Memory B cell (primary cell): ENCODE results near the gene PTPRD.
"Not testable (repeated sequence)": the region's sequence is repeated elsewhere in the genome, so short reads cannot be mapped to it uniquely, and the experiment has no call there.

Experiments used
- ATAC-seq: fragments of 150-1000 bp; cut with Tn5 transposase; 2 replicates; pipeline ENCODE4 v1.10.0; 2021; ENCODE audit warnings: low read depth, mild to moderate bottlenecking, moderate library complexity
- DNase-seq, 2 donors: peaks; one replicate each; pipeline ENCODE4 v3.0.0; 2022; ENCODE audit warnings: low spot score in 2 of 2
- H3K27ac Mint-ChIP-seq: one replicate; pipeline ENCODE4 v1.8.0; 2022; ENCODE audit warnings: mild to moderate bottlenecking, moderate library complexity, mixed read lengths
- H3K27me3 Mint-ChIP-seq: one replicate; pipeline ENCODE4 v1.8.0; 2022; ENCODE audit warnings: mixed read lengths
- H3K36me3 Mint-ChIP-seq: one replicate; pipeline ENCODE4 v1.8.0; 2022; ENCODE audit warnings: mild to moderate bottlenecking, mixed read lengths
- H3K4me1 Mint-ChIP-seq: one replicate; pipeline ENCODE4 v1.8.0; 2022; ENCODE audit warnings: mixed read lengths
- H3K4me3 Mint-ChIP-seq: one replicate; pipeline ENCODE4 v1.8.0; 2022; ENCODE audit warnings: mild to moderate bottlenecking, moderate library complexity, mixed read lengths
- H3K9me3 Mint-ChIP-seq: one replicate; pipeline ENCODE4 v1.8.0; 2022; ENCODE audit warnings: mixed read lengths

Gene PTPRD

GRCh38 chr9:10562581-10563343 lies 50.0 kb downstream of the PTPRD start:
- H3K27me3 Mint-ChIP-seq: no peaks in the 10 kb centered on the region
- no peaks in the 10 kb centered on the region for H3K4me1 Mint-ChIP-seq
- peaks cover 4% of the 10 kb centered on the region for H3K9me3 Mint-ChIP-seq
- no peaks in the 10 kb centered on the region for H3K36me3 Mint-ChIP-seq
- no peak overlapping the region for H3K27ac Mint-ChIP-seq
- no peak for DNase-seq
- no peak overlapping the region for H3K4me3 Mint-ChIP-seq
- no peak for ATAC-seq

DNA sequence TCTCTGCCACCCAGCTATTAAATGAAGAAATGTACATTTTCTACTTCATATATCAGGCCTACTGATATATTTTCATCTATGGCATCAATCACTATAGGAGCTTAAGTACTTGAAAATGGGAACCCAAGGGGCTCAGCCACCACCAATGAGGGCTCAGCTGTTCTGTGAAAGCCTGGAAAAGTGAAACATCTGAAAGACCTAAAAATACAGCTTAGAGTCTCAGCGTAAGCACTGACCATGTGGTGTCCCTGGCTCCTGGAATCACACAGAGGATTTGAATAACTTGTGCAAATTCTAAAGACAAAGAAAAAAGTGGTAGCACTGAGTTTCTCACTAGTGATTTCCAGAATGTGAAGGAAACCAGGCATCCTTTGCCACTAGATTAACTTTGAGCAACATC lies 64.5 kb downstream of the PTPRD start:
- Mint-ChIP-seq H3K9me3 (peaks cover 1% of the 10 kb centered on the region), H3K4me3 (no peak overlapping the region)
- no peak for DNase-seq

GRCh38 chr9:10538073-10538472 lies 74.7 kb downstream of the PTPRD start:
- Mint-ChIP-seq H3K27me3 (no peaks in the 10 kb centered on the region), H3K27ac (no peak overlapping the region), H3K36me3 (no peaks in the 10 kb centered on the region), H3K4me3 (no peak overlapping the region), H3K9me3 (no peaks in the 10 kb centered on the region), H3K4me1 (no peaks in the 10 kb centered on the region)
- no peak for ATAC-seq
- no peak for DNase-seq

More for the DNA sequence above, 64.5 kb downstream of the PTPRD start:
- Mint-ChIP-seq H3K36me3 (no peaks in the 10 kb centered on the region), H3K4me1 (no peaks in the 10 kb centered on the region), H3K27ac (no peak overlapping the region), H3K27me3 (no peaks in the 10 kb centered on the region)
- no peak for ATAC-seq

DNA sequence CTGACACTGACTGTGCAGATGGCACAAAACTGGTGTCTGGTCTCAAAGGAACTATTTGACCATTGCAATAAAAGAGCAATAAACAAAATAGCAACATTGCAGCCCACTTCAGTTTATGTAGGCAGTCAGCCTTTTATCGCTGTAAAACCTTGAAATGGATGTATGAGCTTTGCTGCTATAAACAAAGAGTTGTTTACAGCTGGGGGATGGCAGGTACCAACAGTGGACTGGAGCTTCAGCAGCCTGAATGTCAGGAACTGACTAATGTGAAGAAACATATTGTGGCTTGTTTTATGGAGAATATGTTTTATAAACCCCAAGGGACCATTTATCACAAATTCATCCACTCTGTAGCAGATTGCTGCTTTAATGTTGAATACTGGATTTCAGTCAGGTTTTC lies 78.0 kb downstream of the PTPRD start:
- DNase-seq: no peak
- H3K9me3 Mint-ChIP-seq: peaks cover 1% of the 10 kb centered on the region
- H3K27ac Mint-ChIP-seq: no peak overlapping the region
- H3K27me3 Mint-ChIP-seq: no peaks in the 10 kb centered on the region
- H3K4me1 Mint-ChIP-seq: no peaks in the 10 kb centered on the region
- no peaks in the 10 kb centered on the region for H3K36me3 Mint-ChIP-seq
- H3K4me3 Mint-ChIP-seq: no peak overlapping the region
- ATAC-seq: no peak

DNA sequence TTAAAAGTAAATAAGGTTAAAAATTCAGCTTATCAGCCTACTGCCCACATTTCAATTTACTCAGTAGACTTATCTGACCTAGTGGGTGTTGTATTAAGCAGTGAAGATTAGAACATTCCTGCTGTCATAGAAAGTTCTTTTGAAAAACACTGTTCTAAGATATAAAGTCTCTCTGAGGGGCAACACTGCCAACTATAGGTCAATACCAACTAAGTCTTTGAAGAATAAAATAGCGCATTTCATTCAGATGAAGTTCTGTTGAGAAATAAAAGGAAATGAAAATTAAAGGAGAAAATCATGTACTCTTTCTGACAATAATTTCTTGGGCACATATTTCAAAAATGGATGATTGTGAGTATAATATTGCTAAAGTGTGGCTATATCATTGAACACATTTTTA lies 86.8 kb downstream of the PTPRD start:
- DNase-seq (no peak), ATAC-seq (no peak)
- Mint-ChIP-seq H3K9me3 (peaks cover 2% of the 10 kb centered on the region), H3K36me3 (no peaks in the 10 kb centered on the region), H3K27me3 (no peaks in the 10 kb centered on the region), H3K4me3 (no peak overlapping the region), H3K4me1 (no peaks in the 10 kb centered on the region), H3K27ac (no peak overlapping the region)

DNA sequence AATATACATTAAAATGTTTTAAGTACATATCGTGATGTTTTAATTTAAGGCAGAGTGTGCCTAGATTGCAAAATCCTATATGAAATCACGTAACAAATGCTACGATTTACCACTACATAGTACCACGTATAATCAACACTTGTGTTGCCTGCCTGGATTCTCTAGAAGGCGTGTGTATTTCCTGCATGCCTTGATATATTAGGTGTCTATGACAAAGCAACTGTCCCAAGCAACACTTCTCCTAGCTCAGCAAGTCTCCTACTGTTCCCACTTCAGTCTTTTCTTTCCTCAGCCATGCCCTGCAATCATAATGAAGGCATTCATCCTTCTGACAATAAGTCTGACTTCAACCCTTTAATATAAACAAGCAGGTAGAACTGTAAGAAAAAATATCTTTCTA lies 89.6 kb downstream of the PTPRD start:
- ATAC-seq (no peak), DNase-seq (no peak)
- Mint-ChIP-seq H3K36me3 (no peaks in the 10 kb centered on the region), H3K9me3 (no peaks in the 10 kb centered on the region), H3K27me3 (no peaks in the 10 kb centered on the region), H3K27ac (no peak overlapping the region), H3K4me3 (no peak overlapping the region), H3K4me1 (no peaks in the 10 kb centered on the region)

- H3K36me3 Mint-ChIP-seq: no peaks in the 10 kb centered on the region
- H3K4me1 Mint-ChIP-seq: no peaks in the 10 kb centered on the region
- H3K27me3 Mint-ChIP-seq: no peaks in the 10 kb centered on the region
- H3K9me3 Mint-ChIP-seq: peaks cover 8% of the 10 kb centered on the region
- DNase-seq: no peak
- no peak overlapping the region for H3K4me3 Mint-ChIP-seq
- H3K27ac Mint-ChIP-seq: no peak overlapping the region
- no peak for ATAC-seq
Observed at GRCh38 chr9:10512144-10512543, 100.7 kb downstream of the PTPRD start.

DNA sequence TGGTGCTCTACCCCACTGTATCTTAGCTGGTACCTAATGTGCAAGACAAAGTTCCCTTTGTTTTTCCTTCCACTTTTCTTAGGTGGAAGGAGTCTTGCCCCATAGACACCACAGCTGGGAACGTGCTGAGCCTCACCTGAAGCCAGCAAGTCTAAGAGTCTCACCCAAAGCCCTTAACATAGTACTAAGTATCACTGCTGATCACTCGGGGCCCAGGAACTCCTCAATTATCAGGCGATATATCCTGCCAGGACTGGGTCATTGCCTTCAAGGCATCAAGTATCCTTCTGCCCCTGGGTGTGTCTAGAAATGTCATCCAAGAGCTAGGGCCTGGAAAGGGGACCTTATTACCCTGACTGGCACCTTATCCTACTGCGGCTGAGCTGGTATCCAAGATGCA lies 123.9 kb downstream of the PTPRD start:
- Mint-ChIP-seq H3K36me3 (no peaks in the 10 kb centered on the region), H3K9me3 (peaks cover 3% of the 10 kb centered on the region), H3K4me1 (no peaks in the 10 kb centered on the region), H3K4me3 (no peak overlapping the region), H3K27ac (no peak overlapping the region), H3K27me3 (no peaks in the 10 kb centered on the region)
- no peak for DNase-seq
- no peak for ATAC-seq

DNA sequence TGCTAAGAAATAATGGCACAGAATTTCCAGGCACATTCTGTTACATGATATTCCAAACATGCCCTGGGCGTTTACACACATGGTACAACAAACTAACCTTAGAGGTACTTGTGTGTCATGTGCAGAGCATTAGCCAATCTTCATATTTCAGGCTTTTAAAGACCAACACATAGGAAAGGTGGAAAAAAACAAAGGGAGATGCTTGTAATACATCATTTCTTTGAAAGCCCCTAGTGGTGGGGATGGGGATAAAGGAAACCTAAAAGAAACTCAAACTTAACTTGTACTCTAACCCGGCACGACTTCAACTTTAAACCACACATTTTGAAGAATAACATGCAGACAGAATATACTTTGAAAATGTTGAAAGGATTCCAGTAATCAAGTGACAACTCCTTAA lies 133.6 kb downstream of the PTPRD start:
- H3K27ac Mint-ChIP-seq: no peak overlapping the region
- H3K4me3 Mint-ChIP-seq: no peak overlapping the region
- H3K36me3 Mint-ChIP-seq: no peaks in the 10 kb centered on the region
- H3K4me1 Mint-ChIP-seq: no peaks in the 10 kb centered on the region
- peaks cover 9% of the 10 kb centered on the region for H3K9me3 Mint-ChIP-seq
- DNase-seq (no peak), ATAC-seq (no peak)
- no peaks in the 10 kb centered on the region for H3K27me3 Mint-ChIP-seq

GRCh38 chr9:10449201-10449617 lies 163.6 kb downstream of the PTPRD start:
- H3K4me1 Mint-ChIP-seq, H3K27ac Mint-ChIP-seq, H3K36me3 Mint-ChIP-seq, ATAC-seq, DNase-seq, H3K4me3 Mint-ChIP-seq, H3K27me3 Mint-ChIP-seq: not testable (repeated sequence)
- H3K9me3 Mint-ChIP-seq: peaks cover 11% of the 10 kb centered on the region

DNA sequence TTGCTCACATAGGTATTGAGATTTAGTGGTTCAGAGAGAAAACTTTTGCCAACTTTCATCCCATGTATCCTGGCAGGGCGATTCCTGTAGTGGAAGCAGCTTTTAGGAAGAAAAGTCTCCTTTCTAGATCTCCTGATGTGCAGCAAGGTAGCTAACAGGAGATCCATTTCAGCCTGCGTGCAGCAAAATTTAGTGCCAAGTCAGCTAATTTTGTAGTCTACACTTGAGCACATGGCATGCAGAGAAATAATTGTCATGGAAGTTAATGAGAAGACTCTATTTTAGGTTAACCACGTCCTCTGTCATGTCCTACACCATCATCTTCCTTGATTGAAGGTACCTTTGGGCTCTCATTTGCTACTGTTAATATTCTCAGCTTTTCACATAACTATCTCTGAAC lies 165.8 kb downstream of the PTPRD start:
- Mint-ChIP-seq H3K27ac (no peak overlapping the region), H3K9me3 (peaks cover 6% of the 10 kb centered on the region), H3K27me3 (no peaks in the 10 kb centered on the region), H3K4me1 (no peaks in the 10 kb centered on the region), H3K4me3 (no peak overlapping the region), H3K36me3 (no peaks in the 10 kb centered on the region)
- no peak for ATAC-seq
- DNase-seq: no peak

DNA sequence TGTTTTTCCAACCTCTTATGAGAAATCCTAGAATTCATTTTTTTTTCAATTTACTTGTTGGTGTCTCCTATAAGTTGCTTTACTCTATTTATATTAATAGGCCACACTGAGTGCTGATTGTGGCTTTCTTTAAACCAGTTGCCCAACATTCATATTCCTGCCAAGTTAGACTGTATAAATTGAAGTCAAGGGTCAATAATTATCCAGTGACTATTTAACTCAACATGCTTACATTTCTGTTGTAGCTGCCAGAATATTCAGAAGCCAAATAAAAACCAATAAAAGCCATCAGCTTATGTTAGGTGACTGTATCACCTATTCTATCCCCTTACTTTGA lies 169.0 kb downstream of the PTPRD start:
- no peaks in the 10 kb centered on the region for H3K4me1 Mint-ChIP-seq
- H3K27me3 Mint-ChIP-seq: no peaks in the 10 kb centered on the region
- no peaks in the 10 kb centered on the region for H3K36me3 Mint-ChIP-seq
- DNase-seq (no peak), ATAC-seq (no peak)
- H3K27ac Mint-ChIP-seq: no peak overlapping the region
- peaks cover 6% of the 10 kb centered on the region for H3K9me3 Mint-ChIP-seq
- H3K4me3 Mint-ChIP-seq: no peak overlapping the region

DNA sequence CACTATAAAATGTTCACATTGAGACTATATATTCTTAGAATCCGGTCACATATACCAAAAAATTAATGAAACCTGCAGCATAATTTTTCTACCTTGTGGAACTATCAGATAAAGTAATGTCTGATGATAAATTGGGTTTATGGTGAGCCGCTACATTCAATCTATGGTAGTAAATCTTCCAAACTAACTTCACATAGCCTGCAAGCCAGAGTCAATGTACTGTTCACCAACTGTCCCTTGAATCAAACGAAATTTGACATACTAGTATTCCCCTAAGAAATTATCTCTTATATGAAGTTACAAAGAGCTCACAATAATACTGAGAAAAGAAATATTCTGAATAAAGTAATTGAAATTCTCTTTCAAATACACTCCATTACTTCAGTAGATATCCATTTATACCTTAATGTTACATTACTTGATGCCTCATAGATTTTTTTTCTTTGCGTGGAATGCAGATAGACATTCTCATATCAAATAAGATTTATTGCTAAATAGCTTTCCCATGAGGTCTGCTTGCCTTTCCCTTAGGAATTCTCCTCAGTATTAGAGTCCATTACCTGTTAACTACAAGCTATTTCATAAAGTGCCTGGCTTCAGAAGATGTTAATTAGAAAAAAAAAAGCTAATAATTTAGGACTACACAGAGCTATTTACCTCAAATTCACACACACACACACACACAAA lies 169.5 kb downstream of the PTPRD start:
- Mint-ChIP-seq H3K4me1 (no peaks in the 10 kb centered on the region), H3K4me3 (no peak overlapping the region), H3K27ac (no peak overlapping the region), H3K36me3 (no peaks in the 10 kb centered on the region), H3K9me3 (peaks cover 6% of the 10 kb centered on the region), H3K27me3 (no peaks in the 10 kb centered on the region)
- ATAC-seq (no peak), DNase-seq (no peak)

- no peaks in the 10 kb centered on the region for H3K4me1 Mint-ChIP-seq
- H3K27ac Mint-ChIP-seq: no peak overlapping the region
- H3K27me3 Mint-ChIP-seq: no peaks in the 10 kb centered on the region
- no peak overlapping the region for H3K4me3 Mint-ChIP-seq
- H3K36me3 Mint-ChIP-seq: no peaks in the 10 kb centered on the region
- ATAC-seq: no peak
- no peak for DNase-seq
- H3K9me3 Mint-ChIP-seq: peaks cover 2% of the 10 kb centered on the region
Observed at GRCh38 chr9:10438955-10439354, 173.8 kb downstream of the PTPRD start.

DNA sequence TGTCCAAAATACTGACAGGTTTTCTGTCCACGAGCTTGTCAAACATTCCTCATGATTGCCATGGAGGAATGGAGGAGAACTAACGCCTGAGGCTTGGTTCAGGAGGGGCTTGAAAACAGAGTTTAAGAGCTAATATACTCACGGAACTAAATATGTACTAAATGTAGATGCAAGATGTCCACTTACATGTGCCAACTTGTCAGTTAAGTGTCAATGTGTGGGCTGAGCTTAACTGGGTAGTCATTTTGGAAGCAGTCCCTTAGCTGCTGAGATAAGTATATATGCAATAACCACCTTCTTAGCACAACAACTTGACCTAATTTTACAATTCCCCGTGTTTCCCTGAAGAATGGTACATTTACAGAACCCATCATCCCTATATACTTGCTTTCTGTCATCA lies 176.0 kb downstream of the PTPRD start:
- H3K36me3 Mint-ChIP-seq: no peaks in the 10 kb centered on the region
- H3K27me3 Mint-ChIP-seq: no peaks in the 10 kb centered on the region
- DNase-seq (no peak), ATAC-seq (no peak)
- peaks cover 5% of the 10 kb centered on the region for H3K9me3 Mint-ChIP-seq
- H3K4me3 Mint-ChIP-seq: no peak overlapping the region
- no peaks in the 10 kb centered on the region for H3K4me1 Mint-ChIP-seq
- no peak overlapping the region for H3K27ac Mint-ChIP-seq
